NCI-H1092 treated with DMSO at 0.1 percent for 48 hours (cell line): ENCODE data around the gene PCK2.
A peak's percentile ranks its signal among the peaks of the same experiment; 100 is the strongest.

Experiments
- DNase-seq: peaks from one replicate; lab custom pipeline; 2025; lab: John Stamatoyannopoulos, UW

The PCK2 gene

GRCh38 chr14:24075485-24076301 lies 18.4 kb upstream of the PCK2 start:
- DNase-seq = no peak

DNA sequence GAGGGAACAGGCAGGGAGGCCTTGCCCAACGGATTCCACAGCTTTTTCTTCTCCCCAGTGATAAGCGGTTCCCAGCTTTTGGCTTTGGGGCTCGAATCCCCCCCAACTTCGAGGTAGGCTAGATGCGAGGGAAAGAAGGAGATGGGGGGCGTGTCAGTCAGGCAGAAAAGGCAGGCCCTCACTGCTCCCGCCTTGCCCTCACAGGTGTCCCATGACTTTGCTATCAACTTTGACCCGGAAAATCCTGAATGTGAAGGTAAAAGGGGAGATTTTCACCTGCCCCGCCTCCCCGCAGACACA lies 17.9 kb upstream of the PCK2 start:
- DNase-seq = no peak

GRCh38 chr14:24077086-24077485 lies 17.0 kb upstream of the PCK2 start:
- DNase-seq = no peak

- DNase-seq = peak; percentile 11
These were observed 16.0 kb upstream of the PCK2 start for GRCh38 chr14:24078146-24078545.

DNA sequence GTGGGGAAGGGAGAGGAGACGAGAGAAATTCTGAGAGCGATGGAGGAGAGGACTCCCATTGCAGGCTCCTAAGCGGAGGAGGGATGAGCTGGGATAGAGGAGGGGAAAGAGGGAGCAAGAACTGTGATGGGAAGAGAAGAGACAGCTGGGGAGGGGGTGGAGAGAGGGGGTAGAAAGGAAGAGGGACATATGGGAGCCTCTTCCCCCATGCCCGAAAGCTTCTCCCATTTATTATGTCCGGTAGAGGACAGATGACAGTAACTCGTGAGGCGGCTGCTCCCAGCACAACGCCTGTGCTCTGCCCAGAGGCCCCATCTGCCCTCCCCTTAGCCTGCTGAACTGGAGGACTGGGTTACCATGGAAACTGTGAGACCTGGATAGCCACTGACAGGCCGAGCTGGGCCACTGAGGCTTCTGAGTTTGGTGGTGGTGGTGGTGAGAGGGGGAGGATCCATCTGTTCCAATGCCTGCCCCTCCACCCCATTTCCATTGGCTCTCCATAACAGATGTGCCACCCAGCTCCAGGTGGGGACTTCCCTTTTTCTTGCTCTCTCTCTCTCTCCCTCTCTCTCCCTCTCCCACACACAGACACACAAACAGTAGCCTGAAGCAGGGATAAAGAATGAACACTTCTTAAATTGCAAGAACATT lies 14.5 kb upstream of the PCK2 start:
- no peak for DNase-seq

DNA sequence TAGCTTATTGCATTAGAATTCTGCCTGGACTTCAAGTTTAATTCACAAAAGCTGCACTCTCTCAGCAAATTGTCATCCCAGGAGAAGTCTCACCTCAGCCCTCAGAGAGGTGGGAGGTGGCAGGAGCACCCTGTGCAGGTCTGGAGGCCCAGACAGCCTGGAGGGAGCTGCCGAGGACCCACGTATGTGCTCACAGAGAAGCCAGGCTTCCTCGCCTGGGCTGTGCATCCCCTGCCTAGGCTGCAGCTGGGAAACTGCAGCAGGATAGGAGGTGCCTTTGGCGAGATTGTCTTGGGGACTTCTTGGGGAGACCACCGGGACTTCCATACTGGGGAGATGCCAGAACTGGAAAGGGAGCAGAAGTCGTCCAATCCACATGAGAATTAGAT lies 14.0 kb upstream of the PCK2 start:
- DNase-seq = no peak

- peak; percentile 55 for DNase-seq
These were observed 13.0 kb upstream of the PCK2 start for GRCh38 chr14:24080888-24081738.

DNA sequence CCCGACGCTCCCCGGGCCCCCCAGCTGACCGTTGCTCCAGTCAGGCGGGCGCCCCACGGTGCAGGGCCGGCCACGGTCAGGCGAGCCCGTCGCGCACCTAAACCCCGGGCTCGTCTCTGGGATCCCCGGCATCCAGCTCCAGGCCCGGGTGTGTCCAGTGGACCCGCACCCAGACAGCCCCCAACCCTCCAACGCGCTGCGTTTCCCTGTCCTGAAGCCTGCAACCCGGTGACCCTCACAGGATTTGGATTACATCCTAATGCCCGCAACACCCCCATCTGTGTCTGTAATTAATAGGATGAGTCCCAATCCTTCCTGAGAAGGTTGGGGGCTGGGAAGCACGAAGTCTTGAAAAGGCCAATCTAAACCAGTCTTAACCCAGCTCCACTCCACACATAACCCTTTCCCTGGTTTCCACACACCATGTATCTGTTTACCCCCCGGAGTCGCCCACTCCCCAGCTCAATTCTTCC lies 12.3 kb upstream of the PCK2 start:
- no peak for DNase-seq

DNA sequence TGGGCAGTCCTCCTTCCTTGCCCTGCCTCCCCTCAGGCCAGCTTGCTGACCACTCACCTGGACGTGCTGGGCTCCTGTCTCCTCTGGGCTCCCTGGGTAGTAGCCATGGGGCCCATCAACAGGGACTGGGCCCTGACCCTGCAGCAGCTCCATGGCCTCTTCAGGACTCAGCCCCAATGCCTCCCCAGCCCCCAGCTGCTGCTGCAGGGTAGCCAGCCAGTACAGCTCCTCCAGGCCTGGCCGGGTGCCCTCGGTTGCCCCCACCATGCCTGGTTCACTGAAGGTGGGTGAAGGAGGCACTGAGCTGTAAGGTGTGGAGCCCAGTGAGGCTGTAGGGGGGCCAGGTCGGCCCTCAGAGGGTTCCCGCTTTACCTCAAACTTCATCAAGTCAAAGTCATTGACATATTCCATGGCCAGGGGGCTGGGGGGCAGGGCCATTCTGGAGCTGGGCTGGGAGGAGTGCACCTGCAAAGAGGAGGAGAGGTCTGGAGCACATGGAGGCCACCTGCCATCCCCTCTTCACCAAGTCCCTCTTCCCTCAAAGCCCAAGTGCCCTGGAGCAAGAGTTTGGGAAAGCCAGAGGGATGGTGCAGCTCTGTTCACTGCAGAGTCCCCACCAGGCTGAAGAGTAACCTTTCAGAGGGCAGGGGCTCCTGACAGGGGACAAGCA lies 11.6 kb upstream of the PCK2 start:
- DNase-seq = no peak

DNA sequence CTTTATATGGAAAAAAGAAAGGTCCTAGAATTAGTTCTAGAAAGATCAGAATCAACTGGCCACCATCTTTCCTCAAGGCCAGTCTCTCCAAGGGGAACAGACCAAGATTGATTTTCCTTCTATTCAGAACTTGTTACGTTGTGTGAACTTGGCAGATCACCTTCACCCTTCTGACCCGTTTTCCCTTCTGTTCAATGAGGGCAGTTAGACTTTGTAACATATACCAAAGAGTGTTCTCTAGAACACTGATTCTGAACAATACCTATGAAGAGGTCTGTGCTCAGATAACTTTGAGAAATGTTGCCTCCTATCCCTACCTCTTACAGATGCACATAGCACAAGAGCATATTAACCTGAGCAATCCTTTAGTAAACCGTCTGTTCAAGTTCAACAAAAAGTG lies 10.6 kb upstream of the PCK2 start:
- no peak for DNase-seq

DNA sequence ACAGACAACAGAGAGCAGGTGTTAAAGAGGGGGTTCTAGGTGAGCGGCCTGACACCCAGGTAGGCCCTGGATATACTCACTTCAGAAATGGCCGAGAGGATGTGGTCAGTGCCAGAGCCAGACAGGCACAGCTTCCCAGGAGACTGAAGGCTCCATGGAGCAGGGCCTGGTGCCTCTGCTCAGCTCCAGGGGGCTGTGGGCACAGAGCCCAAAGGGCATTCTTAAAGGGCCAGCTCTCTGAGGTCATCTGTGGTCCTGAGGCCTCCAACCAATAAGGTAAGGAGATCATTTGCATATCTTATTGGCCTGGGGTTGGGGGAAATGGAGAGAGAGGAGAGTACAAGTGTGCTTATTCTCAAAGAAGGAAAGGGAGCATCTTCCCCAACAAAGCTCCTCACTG lies 9.7 kb upstream of the PCK2 start:
- no peak for DNase-seq

- no peak for DNase-seq
These were observed 8.9 kb upstream of the PCK2 start for GRCh38 chr14:24085215-24085614.

DNA sequence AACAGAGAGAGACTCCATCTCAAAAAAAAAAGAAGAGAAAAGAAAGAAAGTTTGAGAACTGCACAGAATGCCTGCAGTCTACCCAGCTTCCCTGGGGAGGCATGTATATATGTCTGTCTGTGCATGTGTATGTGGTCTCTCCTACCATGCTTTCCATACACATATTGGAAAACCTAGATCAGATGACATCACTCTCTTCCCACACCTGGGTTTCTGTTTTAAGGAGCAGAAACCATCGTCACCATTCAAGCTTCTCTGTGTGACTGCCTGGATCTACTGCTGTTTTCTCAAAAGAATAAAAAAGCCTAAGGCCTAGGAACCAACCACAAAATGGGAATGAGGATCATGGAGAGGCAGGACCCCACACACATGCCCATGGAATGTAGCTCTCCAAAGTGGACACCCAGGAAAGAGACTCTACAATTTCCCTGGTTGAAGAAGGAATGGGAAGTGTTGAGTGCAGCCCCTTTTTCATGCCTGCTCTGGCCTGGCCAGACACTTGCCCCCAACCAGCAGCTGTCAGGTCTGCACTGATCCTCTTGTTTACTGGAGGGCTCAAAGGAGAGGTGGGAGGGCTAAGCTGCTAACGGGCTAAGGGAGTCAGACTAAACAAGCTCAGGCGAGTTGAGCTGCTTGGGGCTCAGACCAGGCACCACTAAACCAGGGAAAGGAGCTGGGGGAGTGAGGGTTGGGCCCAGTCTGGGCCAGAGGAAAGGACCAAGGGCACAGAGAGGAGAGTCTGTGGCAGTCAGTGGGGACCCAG lies 7.7 kb upstream of the PCK2 start:
- DNase-seq = no peak

DNA sequence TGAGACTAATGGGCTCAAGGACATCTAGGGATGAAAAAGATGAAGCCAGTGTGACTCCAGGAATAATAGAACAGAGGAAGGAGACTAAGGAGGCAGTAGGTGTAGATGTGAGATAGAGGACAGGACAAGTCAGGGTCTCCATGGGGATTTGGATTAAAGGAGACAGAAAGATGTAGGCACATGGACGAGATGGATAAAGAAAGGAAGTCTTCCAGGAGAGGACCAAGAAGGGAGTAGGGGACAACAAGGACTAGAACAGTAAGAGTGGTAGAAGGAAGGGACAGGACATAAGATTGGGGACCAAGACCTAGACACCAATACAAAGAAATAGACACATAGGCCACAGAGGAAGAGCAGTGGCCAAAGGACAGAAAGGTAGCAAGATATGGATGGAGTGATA lies 7.1 kb upstream of the PCK2 start:
- DNase-seq = no peak

GRCh38 chr14:24088095-24088494 lies 6.0 kb upstream of the PCK2 start:
- DNase-seq = no peak

- DNase-seq = no peak
These were observed 4.2 kb upstream of the PCK2 start for GRCh38 chr14:24089890-24090289.

GRCh38 chr14:24092110-24092504 lies 2.0 kb upstream of the PCK2 start:
- DNase-seq = no peak

DNA sequence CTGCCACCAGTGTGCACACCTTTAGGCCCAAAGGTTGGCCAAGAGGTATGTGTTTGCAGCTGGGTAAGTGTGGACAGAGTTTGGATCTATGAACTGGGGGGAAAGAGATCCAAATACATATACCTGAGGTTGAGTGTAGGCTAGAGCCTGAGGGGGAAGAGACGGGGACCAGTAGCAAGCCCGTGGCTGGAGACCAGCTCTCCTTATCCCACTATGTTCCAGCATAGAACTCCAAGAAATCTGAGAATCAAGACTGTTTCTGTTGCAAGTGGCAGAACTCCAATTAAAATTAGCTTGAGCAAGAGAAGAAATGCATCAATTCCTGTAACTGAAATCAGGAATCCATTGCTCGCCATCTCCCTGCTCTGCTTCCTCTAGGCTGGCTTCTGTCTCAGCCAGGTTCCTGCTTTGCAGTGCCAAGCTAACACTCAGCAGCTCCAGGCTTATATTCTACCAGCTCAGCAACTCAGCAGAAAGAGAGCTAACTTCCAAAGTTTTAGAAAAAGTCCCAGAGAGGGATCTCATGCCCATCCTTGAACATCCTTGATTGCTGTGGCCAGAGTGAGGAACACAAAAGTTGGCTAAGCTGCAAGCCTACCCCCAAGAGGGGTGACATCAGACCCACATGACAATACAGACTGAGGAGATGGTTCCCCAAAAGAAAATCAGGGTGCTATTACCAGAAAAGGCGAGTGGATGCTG lies 1.5 kb upstream of the PCK2 start:
- no peak for DNase-seq

GRCh38 chr14:24093207-24093900 lies 757 bp upstream of the PCK2 start:
- DNase-seq = no peak

DNA sequence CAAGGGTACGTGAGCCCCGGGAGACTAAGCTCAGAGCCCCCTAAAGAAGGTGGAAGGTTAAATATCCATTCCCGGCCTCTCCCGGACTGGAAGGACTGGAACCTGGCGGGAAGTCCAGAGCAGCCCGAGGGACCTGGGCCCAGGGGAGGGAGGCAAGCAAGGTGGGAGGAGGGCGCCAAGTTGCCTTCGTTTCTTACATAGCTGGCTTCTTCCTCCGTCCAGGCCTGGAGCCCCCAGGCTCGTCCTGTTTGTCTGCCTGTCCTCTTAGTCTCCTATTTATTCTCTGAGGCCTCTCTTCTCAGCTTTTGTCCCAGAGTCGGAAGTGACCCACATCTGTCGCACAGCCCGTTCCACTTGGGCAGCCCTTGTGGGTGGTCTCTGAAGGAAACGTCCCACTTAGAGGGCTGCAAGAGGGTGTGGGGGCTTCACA lies 745 bp downstream of the PCK2 start:
- peak; percentile 48 for DNase-seq
